ENCODE data around the gene HLA-C.

DNA sequence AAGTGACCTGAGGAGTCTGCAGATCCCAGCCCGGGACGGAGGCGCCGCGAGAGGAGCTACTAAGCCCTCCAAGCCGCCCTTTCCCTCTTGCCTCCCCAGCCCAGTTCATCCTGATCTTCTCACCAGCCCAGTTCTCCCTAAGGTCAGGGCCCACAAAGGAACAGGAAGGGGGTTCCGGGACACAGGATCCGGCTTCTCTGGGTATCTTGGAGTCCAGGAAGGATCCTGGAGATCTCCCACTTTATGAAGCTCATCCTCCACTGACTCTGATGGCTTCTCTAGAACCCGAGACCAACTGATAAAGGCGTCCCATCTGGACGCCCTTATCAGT, 36.9 kb upstream of the HLA-C start:
- TF ChIP-seq JUND (IDR thresholded peaks at IDR 0.05; ENCODE audit: low read depth, low read length): no peak
- TF ChIP-seq, protein P1, sequence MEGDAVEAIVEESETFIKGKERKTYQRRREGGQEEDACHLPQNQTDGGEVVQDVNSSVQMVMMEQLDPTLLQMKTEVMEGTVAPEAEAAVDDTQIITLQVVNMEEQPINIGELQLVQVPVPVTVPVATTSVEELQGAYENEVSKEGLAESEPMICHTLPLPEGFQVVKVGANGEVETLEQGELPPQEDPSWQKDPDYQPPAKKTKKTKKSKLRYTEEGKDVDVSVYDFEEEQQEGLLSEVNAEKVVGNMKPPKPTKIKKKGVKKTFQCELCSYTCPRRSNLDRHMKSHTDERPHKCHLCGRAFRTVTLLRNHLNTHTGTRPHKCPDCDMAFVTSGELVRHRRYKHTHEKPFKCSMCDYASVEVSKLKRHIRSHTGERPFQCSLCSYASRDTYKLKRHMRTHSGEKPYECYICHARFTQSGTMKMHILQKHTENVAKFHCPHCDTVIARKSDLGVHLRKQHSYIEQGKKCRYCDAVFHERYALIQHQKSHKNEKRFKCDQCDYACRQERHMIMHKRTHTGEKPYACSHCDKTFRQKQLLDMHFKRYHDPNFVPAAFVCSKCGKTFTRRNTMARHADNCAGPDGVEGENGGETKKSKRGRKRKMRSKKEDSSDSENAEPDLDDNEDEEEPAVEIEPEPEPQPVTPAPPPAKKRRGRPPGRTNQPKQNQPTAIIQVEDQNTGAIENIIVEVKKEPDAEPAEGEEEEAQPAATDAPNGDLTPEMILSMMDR (IDR thresholded peaks at IDR 0.05 in 2 of 3, conservative IDR thresholded peaks at IDR 0.05 in 1 of 3; ENCODE audit: control insufficient read depth in 2 of 3, extremely low read depth in 1 of 3, insufficient read depth in 1 of 3, low read depth in 3 of 3, low read length in 3 of 3): no peak
- no peak for TF ChIP-seq BHLHE40 (IDR thresholded peaks at IDR 0.05; ENCODE audit: borderline replicate concordance in 1 of 2, low read depth in 2 of 2, low read length in 1 of 2)
- TF ChIP-seq SREBF1 (IDR thresholded peaks at IDR 0.05; ENCODE audit: low read length): no peak
- no peak for TF ChIP-seq HDAC6 (IDR thresholded peaks at IDR 0.05; ENCODE audit: unreplicated experiment)
- TF ChIP-seq, protein P2, sequence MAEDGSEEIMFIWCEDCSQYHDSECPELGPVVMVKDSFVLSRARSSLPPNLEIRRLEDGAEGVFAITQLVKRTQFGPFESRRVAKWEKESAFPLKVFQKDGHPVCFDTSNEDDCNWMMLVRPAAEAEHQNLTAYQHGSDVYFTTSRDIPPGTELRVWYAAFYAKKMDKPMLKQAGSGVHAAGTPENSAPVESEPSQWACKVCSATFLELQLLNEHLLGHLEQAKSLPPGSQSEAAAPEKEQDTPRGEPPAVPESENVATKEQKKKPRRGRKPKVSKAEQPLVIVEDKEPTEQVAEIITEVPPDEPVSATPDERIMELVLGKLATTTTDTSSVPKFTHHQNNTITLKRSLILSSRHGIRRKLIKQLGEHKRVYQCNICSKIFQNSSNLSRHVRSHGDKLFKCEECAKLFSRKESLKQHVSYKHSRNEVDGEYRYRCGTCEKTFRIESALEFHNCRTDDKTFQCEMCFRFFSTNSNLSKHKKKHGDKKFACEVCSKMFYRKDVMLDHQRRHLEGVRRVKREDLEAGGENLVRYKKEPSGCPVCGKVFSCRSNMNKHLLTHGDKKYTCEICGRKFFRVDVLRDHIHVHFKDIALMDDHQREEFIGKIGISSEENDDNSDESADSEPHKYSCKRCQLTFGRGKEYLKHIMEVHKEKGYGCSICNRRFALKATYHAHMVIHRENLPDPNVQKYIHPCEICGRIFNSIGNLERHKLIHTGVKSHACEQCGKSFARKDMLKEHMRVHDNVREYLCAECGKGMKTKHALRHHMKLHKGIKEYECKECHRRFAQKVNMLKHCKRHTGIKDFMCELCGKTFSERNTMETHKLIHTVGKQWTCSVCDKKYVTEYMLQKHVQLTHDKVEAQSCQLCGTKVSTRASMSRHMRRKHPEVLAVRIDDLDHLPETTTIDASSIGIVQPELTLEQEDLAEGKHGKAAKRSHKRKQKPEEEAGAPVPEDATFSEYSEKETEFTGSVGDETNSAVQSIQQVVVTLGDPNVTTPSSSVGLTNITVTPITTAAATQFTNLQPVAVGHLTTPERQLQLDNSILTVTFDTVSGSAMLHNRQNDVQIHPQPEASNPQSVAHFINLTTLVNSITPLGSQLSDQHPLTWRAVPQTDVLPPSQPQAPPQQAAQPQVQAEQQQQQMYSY (CRISPR knock-in tag; IDR thresholded peaks at IDR 0.05): no peak
- TF ChIP-seq, protein P3, sequence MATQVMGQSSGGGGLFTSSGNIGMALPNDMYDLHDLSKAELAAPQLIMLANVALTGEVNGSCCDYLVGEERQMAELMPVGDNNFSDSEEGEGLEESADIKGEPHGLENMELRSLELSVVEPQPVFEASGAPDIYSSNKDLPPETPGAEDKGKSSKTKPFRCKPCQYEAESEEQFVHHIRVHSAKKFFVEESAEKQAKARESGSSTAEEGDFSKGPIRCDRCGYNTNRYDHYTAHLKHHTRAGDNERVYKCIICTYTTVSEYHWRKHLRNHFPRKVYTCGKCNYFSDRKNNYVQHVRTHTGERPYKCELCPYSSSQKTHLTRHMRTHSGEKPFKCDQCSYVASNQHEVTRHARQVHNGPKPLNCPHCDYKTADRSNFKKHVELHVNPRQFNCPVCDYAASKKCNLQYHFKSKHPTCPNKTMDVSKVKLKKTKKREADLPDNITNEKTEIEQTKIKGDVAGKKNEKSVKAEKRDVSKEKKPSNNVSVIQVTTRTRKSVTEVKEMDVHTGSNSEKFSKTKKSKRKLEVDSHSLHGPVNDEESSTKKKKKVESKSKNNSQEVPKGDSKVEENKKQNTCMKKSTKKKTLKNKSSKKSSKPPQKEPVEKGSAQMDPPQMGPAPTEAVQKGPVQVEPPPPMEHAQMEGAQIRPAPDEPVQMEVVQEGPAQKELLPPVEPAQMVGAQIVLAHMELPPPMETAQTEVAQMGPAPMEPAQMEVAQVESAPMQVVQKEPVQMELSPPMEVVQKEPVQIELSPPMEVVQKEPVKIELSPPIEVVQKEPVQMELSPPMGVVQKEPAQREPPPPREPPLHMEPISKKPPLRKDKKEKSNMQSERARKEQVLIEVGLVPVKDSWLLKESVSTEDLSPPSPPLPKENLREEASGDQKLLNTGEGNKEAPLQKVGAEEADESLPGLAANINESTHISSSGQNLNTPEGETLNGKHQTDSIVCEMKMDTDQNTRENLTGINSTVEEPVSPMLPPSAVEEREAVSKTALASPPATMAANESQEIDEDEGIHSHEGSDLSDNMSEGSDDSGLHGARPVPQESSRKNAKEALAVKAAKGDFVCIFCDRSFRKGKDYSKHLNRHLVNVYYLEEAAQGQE (IDR thresholded peaks at IDR 0.05; ENCODE audit: low read depth, low read length): no peak
- no peak for TF ChIP-seq NBN (IDR thresholded peaks at IDR 0.05)
- TF ChIP-seq POLR2AphosphoS5 (IDR thresholded peaks at IDR 0.05; ENCODE audit: low read length): no peak
- TF ChIP-seq ZSCAN29 (IDR thresholded peaks at IDR 0.05): no peak
- TF ChIP-seq CHD2 (IDR thresholded peaks at IDR 0.05; ENCODE audit: borderline replicate concordance, low read depth, low read length): no peak
- TF ChIP-seq, protein P4, sequence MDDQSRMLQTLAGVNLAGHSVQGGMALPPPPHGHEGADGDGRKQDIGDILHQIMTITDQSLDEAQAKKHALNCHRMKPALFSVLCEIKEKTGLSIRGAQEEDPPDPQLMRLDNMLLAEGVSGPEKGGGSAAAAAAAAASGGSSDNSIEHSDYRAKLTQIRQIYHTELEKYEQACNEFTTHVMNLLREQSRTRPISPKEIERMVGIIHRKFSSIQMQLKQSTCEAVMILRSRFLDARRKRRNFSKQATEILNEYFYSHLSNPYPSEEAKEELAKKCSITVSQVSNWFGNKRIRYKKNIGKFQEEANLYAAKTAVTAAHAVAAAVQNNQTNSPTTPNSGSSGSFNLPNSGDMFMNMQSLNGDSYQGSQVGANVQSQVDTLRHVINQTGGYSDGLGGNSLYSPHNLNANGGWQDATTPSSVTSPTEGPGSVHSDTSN (IDR thresholded peaks at IDR 0.05; ENCODE audit: insufficient replicate concordance, low read depth, low read length): no peak
- TF ChIP-seq, protein P5, sequence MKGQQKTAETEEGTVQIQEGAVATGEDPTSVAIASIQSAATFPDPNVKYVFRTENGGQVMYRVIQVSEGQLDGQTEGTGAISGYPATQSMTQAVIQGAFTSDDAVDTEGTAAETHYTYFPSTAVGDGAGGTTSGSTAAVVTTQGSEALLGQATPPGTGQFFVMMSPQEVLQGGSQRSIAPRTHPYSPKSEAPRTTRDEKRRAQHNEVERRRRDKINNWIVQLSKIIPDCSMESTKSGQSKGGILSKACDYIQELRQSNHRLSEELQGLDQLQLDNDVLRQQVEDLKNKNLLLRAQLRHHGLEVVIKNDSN (IDR thresholded peaks at IDR 0.05; ENCODE audit: borderline replicate concordance, extremely low read length, insufficient read depth, low read depth, low read length): no peak

All from GM12878 (cell line).